T-helper 22 cell (primary cell): ENCODE results near the gene PHF11.
"Not testable (repeated sequence)": the region's sequence is repeated elsewhere in the genome, so short reads cannot be mapped to it uniquely, and the experiment has no call there.

Experiments used
- DNase-seq: peaks from one replicate; pipeline ENCODE4 v3.0.0-alpha.2; 2020; ENCODE audit warnings: low read depth

PHF11 gene

DNA sequence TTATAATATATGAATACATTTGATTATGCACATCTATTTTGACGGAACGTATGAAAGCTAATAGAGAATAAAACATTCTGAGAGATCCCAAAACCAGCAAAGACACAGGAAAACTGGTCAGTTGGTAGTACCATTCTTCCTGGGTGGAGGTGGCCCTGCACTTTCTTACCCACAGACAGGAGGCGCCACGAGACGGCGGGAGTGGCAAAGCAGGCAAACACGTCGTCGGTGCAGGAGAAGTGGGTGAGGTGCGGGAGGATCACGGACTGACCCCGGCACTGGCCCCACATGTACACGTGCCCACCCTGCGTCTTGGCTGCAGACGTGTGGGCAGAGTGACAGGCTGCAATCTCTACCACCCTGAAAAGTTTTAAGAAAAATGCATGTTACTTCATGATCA lies 53.5 kb downstream of the PHF11 start:
- no peak for DNase-seq

DNA sequence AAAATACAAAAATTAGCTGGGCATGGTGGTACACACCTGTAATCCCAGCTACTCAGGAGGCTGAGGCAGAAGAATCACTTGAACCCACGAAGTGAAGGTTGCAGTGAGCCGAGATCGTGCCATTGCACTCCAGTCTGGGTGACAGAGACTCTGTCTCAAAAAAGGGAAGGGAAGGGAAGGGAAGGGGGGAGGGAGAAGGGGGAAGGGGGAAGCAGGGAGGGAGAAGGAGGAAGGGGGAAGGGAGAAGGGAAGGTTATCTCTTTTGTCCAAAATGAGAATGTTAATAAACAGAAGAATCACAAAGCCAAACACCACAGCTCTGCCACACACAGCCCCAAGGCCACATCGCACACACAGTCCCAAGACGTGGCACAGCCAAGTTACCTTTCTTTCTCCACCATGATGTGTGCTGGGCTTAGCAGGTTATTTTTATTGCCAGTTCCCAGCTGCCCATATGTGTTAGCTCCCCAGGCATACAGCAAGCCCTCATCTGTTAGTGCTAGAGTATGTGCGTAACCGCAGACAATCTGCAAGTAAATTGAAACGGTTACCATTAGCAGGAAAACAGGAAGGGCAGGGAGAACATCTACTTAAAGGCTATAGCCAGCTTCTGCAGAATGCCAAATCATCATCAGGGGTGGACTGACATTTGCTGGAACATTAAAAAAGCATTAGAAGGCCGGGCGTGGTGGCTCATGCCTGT lies 55.3 kb downstream of the PHF11 start:
- no peak for DNase-seq

DNA sequence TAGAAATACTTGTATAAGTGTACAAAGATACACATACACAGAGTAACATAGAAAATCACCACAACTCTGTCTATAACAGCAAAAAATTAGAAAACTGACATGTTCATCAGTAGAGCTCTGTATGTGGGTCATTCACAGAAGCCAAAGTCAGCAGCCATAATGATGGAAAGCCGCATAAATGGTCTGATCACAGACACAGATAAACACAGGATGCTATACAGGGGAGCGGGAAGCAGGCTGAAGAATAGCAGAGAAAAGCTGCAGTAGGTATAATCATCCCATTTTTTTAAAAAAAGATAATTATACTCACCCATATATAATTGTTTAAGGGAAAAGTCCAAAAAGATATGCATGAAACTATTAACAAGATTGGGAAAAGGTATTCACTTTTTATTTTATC lies 58.1 kb downstream of the PHF11 start:
- no peak for DNase-seq

DNA sequence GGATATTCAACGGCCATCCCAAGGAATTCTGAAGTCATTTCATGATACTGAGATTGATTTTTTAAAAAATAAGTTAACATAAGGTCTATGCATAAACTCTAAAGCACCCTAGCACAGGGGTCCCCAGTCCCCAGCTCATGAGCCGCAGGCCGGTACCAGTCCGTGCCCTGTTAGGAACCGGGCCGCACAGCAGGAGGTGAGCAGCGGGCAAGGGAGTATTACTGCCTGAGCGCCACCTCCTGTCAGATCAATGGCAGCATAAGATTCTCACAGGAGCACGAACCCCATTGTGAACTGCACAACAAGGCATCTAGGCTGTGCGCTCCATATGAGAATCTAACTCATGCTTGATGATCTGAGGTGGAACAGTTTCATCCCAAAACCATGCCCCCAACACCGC lies 58.6 kb downstream of the PHF11 start:
- no peak for DNase-seq

DNA sequence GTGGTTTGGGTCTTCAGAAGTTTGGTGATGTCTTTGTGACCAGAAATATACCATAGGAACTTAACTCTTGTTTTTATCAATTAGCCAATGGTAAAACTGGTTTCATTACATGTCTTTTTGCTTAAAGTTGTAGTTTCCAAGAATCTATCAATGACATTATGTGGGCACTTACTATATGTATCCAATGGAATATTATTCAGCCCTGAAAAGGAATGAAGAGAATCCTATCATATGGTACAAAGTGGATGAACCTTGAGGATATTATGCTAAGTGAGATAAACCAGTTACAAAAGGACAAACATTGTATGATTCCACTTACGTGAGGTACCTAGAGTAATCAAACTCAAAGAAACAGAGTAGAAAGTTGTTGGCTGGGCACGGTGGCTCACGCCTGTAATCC lies 63.3 kb downstream of the PHF11 start:
- DNase-seq = no peak

DNA sequence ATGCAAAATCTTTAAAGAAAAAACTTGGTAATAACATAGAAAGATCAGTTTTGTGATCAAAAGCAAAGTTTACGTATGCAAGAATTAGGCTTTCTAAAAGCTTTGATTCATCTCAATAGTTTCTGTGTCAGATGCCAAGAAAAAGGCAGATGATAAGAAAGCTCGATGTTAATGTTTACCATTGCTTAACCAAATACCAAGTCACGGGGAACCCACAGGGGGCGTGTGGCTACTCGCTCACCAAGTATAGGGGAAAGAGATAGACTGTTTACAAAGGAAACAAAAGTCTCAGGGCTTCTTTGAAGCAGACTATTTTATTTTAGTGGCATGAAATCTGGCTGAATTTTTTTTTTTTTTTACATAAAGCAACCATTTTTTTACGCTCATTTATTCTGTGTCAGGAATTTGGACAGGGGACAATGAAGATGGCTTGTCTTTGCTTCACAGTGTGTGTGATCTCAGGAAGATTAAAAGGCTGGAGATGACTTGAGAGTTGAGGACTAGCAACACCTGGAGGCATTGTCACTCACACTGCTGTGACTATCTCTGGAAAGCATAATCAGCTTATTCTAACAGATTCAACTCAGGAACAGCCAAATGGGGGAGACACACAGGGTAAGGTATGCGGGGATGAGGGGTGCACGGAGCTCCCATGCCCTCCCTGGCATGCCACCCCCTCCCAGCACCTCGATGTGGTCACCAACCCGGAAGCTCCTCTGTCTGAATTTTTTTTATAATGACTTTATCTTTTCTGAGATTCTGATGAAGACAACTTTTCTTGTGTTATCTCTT lies 64.7 kb downstream of the PHF11 start:
- no peak for DNase-seq

DNA sequence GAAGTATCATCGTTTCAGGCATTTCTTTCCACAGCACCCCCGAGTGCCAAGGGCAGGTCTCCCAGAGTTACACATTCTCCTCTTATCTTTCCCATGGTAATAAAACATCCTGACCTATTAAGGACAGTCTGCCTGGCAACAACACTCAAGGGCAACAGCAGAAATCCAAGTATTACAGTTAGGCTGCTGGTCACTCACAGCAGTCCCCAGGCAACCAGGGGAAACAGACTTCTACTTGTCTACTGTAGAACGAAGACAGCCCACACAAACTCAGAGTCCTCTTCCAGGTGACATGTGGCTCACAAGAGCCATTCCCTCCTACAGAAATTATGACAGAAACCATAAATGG lies 65.3 kb downstream of the PHF11 start:
- DNase-seq = no peak

DNA sequence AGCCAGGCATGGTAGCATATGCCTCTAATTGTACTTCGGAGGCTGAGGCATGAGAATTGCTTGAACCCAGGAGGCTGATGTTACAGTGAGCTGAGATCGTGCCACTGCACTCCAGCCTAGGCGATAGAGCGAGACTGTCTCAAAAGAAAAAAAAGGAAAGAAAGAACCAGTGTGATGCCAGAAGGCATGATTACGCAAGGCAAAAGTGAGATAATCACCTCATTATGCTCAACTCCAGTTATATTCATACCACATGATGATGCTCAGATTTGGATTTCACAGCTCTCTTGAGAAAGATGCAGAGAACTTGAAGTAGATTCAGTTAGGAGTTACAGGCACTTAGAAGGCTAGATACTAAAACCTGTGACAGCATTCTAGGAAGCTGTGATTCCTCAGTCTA lies 67.8 kb downstream of the PHF11 start:
- DNase-seq = no peak

DNA sequence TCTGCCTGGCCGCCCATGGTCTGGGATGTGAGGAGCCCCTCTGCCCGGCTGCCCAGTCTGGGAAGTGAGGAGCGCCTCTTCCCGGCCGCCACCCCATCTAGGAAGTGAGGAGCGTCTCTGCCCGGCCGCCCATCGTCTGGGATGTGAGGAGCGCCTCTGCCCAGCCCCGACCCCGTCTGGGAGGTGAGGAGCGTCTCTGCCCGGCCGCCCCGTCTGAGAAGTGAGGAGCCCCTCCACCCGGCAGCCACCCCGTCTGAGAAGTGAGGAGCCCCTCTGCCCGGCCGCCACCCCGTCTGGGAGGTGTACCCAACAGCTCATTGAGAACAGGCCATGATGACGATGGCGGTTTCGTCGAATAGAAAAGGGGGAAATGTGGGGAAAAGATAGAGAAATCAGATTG lies 69.7 kb downstream of the PHF11 start:
- not testable (repeated sequence) for DNase-seq

DNA sequence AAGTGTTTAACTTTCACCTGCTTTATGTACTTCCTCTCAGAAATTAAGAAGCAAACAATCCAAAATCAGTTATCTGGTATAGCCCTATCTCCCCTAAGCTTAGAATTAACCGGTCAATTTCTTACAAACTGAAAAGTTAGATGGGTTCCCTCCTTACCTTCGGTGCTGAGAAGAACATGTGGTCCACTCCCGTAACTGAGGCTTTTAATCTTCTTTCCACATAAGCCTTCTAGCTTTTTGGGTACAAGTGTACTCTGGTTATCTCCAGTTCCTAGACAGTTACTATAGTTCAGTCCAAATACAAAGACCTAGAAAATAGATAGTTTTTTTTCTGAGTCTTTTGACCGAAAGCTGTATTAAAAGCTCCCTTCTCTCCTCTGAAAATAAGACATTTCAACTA lies 70.7 kb downstream of the PHF11 start:
- no peak for DNase-seq

DNA sequence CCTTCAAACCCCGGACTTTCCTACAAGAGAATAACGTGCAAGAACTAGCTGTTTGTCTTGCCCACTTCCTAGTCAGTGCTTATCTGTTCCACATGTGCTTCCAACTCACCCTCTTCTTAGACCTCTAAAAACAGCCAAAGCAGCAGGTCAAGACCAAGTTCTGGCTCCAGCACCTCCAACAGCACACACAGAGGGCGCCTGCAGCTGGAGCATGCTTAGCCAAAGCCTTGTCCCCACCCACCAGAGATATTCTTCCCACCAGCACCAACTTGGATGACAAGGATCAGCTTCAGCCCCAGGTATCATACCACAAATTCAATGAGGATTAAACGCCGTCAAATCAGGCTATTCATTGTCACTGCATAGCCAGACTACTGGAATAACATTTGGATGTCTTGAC lies 71.7 kb downstream of the PHF11 start:
- no peak for DNase-seq

DNA sequence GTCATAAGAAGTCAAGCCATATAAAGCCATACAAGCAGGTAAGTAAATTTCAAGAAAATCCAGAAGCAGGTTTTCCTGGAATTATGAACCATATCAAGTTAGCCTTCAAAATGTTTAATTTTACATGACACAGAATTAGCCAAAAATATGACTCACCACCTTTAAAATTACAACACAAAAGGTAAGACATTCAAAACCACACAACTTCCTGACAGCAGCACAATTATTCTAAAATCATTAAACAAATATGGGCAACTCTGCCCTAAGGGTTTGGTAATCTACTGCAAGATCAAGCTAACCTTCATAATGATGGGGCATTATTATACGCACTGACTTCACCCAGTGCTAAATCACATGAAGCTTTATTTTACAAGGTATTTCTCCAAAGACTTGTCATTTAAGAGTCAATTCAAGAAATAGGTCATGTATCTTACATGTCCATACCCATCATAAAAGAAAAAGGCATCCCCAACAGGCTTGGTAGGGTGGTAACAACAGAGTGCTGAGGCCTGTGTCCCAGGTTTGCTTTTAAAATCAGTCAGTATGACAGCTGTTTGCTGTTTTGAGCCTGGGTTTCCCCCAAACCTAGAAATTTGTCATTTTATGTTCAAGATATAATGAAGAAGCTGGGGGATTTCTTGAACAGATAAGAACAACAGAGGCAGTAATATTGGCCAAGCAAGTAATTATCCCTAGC lies 74.4 kb downstream of the PHF11 start:
- DNase-seq = no peak

DNA sequence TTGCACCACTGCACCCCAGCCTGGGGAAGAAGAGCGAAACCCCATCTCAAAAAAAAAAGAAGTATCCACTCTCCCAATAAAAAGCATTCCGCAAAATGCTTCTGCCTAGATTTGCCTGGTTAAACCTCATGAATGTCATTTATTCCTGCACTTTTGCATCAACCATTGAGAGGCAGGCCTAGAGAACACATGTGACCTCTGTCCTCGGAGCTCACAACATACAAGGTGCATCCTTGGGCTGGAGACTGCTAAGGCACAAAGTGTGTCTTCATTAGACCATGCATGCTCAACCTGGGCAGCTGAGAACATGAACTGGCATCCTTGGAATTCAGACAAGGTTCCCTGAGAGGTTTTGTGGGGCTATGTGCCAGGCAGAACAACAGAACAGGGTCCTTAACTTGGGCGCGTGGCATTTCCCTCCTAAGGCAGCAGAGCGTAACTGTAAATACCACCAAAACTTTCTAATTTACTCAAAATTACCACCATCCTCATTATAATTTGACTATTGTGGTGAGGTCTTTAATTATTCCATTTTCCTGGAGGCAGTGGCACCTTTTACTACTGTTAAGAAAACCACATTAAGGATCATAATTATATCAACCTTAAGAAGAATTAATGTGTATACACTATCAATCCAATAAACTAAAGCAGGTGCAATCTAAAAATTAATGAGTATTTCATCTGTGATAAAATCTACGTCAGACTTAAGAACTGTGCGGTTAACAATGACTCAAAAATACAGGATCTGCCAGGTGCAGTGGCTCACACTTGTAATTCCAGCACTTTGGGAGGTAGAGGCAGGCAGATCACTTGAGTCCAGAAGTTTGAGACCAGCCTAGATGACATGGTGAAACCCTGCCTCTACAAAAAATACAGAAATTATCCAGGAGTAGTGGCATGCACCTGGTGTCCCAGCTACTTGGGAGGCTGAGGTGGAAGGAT lies 75.8 kb downstream of the PHF11 start:
- no peak for DNase-seq
